ENCODE measurements around the gene BCL2L12.

DNA sequence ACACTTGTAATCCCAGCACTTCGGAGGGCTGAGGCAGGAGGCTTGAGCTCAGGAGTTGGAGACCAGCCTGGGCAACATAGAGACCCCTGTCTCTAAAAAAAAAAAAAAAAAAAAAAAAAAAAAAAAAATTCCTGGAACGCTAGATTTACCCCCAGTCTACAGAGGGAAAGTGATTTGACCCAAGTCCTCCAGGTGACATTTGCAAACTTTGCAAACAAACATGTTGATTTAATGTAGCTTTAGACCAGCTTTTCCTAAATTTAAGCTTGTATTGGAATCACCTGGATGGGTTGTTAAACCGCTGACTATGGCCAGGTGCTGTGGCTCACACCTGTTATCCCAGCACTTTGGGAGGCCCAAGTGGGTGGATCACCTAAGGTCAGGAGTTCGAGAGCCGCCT, 33.6 kb downstream of the BCL2L12 start:
- TF ChIP-seq, protein P1, sequence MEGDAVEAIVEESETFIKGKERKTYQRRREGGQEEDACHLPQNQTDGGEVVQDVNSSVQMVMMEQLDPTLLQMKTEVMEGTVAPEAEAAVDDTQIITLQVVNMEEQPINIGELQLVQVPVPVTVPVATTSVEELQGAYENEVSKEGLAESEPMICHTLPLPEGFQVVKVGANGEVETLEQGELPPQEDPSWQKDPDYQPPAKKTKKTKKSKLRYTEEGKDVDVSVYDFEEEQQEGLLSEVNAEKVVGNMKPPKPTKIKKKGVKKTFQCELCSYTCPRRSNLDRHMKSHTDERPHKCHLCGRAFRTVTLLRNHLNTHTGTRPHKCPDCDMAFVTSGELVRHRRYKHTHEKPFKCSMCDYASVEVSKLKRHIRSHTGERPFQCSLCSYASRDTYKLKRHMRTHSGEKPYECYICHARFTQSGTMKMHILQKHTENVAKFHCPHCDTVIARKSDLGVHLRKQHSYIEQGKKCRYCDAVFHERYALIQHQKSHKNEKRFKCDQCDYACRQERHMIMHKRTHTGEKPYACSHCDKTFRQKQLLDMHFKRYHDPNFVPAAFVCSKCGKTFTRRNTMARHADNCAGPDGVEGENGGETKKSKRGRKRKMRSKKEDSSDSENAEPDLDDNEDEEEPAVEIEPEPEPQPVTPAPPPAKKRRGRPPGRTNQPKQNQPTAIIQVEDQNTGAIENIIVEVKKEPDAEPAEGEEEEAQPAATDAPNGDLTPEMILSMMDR (IDR thresholded peaks at IDR 0.05): no peak
- TF ChIP-seq EZH2 (IDR thresholded peaks at IDR 0.05; ENCODE audit: borderline replicate concordance, insufficient read depth, low read depth, low read length, poor library complexity, severe bottlenecking): no peak

Measured in B cell (primary cell).